Peyer's patch (tissue), 4 donors: ENCODE measurements around the gene G6PC3. TPM values are rescaled to one million over a fixed set of nuclear protein-coding genes. Genes with fewer than 3 reads are reported as not detected.
A peak's percentile ranks its signal among the peaks of the same experiment; 100 is the strongest.

Experiments
- DNase-seq, 3 donors: peaks; one replicate each; pipeline ENCODE4 v3.0.0-alpha.2; 2017 to 2019
- H3K27ac ChIP-seq, 4 donors: fragments of 200-600 bp; sonication (generic); one replicate each; pipeline ENCODE4 v1.5.1; 2016 to 2019
- H3K27me3 ChIP-seq, 2 donors: fragments of 200-600 bp; sonication (generic); one replicate each; pipeline ENCODE4 v1.5.1; 2019
- H3K36me3 ChIP-seq, 3 donors: fragments of 200-600 bp; sonication (generic); one replicate each; pipeline ENCODE4 v1.5.1; 2016 to 2019
- H3K4me1 ChIP-seq, 4 donors: fragments of 200-600 bp; sonication (generic); one replicate each; pipeline ENCODE4 v1.5.1; 2016 to 2019
- H3K4me3 ChIP-seq, 4 donors: fragments of 200-600 bp; sonication (generic); 1 replicate in 3 of 4; 2 replicates in 1 of 4; pipeline ENCODE4 v1.5.1; 2016 to 2019; ENCODE audit warnings: mild to moderate bottlenecking in 1 of 4
- H3K9me3 ChIP-seq, 4 donors: fragments of 200-600 bp; sonication (generic); one replicate each; pipeline ENCODE4 v1.5.1; 2016 to 2019; ENCODE audit warnings: mild to moderate bottlenecking in 1 of 4
- POLR2A ChIP-seq, 2 donors: fragments of 450-650 bp; IDR thresholded peaks; one replicate each; pipeline ENCODE4 v1.5.1; 2017; ENCODE audit warnings: antibody characterized with exemption in 2 of 2, mild to moderate bottlenecking in 2 of 2, moderate library complexity in 2 of 2
- total RNA-seq, 4 donors: library from RNA; depleted of rRNA; stranded (reverse); fragments of >200 nt; gene quantifications; one replicate each; pipeline ENCODE4 v1.1.0, GENCODE V29; 2016
- TF ChIP-seq, protein P1 (sequence below), 6 experiments: fragments of 450-650 bp in 4 of 6; fragments of 200-600 bp in 2 of 6; sonication (generic) in 1 of 6; IDR thresholded peaks; one replicate each; pipeline ENCODE4 v1.5.1; 2017 to 2019; ENCODE audit warnings: antibody characterized with exemption in 6 of 6, mild to moderate bottlenecking in 3 of 6, moderate library complexity in 1 of 6

G6PC3 gene
- total RNA-seq, 4 donors from 2014 or later = 8.3 to 48.9 (median 33.8) TPM

DNA sequence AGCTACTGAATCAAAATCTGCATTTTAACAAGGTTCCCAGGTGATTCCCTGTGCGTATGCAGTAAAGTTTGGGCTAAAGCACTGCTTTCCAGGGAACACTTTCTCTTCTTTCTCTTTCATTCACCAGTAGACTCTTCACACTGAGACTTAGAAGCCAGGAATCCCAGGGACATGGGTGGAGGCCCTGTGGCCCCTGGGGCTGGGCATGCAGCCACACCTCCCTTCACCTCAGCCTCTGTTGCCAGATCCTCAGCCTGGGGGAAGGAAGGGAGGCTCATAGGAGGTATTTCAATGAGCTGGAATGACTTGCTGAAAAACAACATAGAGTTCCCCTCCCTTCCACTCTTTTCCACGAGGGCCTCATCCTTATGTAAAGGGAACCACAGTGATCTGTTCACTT lies 1.2 kb downstream of the G6PC3 start:
- H3K27me3 ChIP-seq = no peaks in the 10 kb centered on the region
- H3K27ac ChIP-seq = peak overlapping the region in 2 of 4 donors; percentile 84 to 91
- H3K4me3 ChIP-seq = peak overlapping the region in 2 of 4 donors; percentile 73 to 77
- peaks cover 3 to 24% (median 12%) of the 10 kb centered on the region in 4 donors for H3K4me1 ChIP-seq
- peaks cover 0 to 28% (median 0%) of the 10 kb centered on the region in 3 donors for H3K36me3 ChIP-seq
- no peaks in the 10 kb centered on the region for H3K9me3 ChIP-seq
- DNase-seq = no peak
- TF ChIP-seq POLR2A (IDR thresholded peaks at IDR 0.05) = no peak
- TF ChIP-seq, protein P1, sequence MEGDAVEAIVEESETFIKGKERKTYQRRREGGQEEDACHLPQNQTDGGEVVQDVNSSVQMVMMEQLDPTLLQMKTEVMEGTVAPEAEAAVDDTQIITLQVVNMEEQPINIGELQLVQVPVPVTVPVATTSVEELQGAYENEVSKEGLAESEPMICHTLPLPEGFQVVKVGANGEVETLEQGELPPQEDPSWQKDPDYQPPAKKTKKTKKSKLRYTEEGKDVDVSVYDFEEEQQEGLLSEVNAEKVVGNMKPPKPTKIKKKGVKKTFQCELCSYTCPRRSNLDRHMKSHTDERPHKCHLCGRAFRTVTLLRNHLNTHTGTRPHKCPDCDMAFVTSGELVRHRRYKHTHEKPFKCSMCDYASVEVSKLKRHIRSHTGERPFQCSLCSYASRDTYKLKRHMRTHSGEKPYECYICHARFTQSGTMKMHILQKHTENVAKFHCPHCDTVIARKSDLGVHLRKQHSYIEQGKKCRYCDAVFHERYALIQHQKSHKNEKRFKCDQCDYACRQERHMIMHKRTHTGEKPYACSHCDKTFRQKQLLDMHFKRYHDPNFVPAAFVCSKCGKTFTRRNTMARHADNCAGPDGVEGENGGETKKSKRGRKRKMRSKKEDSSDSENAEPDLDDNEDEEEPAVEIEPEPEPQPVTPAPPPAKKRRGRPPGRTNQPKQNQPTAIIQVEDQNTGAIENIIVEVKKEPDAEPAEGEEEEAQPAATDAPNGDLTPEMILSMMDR (IDR thresholded peaks at IDR 0.05) = no peak

DNA sequence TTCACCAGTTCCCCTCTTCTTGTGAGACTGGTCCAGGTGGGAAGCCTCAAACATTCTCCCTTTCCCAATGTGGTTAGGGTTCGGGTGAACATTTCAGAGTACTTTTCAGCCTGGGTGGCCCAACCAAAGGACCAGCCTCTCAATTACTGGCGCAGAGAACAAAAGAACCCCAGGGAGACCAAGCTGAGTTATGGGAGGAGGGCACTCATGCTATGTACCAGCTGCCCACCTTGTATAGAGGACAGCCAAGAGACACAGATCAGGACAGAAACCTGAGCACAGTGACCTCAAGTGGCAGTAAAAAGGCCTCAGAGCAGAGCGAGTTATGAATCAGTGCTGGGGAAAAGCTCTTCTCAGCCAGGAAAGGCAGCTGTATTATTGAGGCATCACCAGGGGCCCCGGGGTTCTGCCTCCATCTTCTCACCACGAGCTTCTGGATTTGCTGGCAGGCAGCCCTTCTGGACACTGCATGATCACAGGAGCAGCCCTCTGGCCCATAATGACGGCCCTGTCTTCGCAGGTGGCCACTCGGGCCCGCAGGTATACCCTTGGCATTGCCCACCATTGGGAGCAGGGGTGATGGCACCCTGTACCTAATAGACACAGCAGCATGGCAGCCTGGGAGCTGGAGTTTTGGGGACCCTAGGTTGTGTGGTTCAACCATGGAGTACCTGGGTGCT lies 3.8 kb downstream of the G6PC3 start:
- TF ChIP-seq POLR2A (IDR thresholded peaks at IDR 0.05) = no peak
- TF ChIP-seq, protein P1 (IDR thresholded peaks at IDR 0.05) = no peak
- no peak overlapping the region for H3K27ac ChIP-seq
- no peaks in the 10 kb centered on the region for H3K9me3 ChIP-seq
- DNase-seq = no peak
- peaks cover 0 to 54% (median 0%) of the 10 kb centered on the region in 3 donors for H3K36me3 ChIP-seq
- H3K4me3 ChIP-seq = no peak overlapping the region
- H3K4me1 ChIP-seq = peaks cover 0 to 14% (median 9%) of the 10 kb centered on the region in 4 donors
- no peaks in the 10 kb centered on the region for H3K27me3 ChIP-seq

DNA sequence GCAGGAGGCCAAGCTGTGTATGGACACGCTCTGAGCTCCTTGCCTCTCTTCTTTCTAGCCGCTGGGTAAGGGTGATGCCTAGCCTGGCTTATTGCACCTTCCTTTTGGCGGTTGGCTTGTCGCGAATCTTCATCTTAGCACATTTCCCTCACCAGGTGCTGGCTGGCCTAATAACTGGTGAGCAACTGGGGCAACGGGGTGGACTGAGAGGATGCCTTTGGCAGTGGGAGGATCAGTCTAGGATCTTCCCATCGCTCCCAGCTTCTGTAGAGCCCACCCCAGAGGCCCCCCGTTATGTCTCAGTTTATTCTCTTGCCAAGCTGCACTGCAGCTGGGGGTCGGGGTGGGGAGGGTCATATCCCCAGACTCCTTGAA lies 4.4 kb downstream of the G6PC3 start:
- Histone ChIP-seq H3K9me3 (no peaks in the 10 kb centered on the region), H3K4me1 (peaks cover 0 to 13% (median 9%) of the 10 kb centered on the region in 4 donors), H3K36me3 (peaks cover 0 to 55% (median 0%) of the 10 kb centered on the region in 3 donors), H3K27me3 (no peaks in the 10 kb centered on the region), H3K4me3 (no peak overlapping the region), H3K27ac (no peak overlapping the region)
- no peak for DNase-seq
- TF ChIP-seq, protein P1 (IDR thresholded peaks at IDR 0.05) = no peak
- TF ChIP-seq POLR2A (IDR thresholded peaks at IDR 0.05) = no peak

DNA sequence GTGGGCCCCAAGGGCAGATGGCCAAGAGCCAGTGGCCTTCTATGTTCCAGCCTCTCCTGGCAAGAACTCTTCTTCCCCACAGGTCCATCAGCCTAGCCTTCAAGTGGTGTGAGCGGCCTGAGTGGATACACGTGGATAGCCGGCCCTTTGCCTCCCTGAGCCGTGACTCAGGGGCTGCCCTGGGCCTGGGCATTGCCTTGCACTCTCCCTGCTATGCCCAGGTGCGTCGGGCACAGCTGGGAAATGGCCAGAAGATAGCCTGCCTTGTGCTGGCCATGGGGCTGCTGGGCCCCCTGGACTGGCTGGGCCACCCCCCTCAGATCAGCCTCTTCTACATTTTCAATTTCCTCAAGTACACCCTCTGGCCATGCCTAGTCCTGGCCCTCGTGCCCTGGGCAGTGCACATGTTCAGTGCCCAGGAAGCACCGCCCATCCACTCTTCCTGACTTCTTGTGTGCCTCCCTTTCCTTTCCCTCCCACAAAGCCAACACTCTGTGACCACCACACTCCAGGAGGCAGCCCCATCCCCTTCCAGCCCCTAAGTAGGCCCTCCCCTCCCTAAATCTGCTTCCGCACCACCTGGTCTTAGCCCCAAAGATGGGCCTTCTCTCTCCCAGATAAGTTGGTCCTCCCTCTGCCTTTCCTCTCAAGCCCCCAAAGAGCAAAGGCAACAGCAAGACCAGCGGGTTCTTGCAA lies 5.2 kb downstream of the G6PC3 start:
- H3K27me3 ChIP-seq = no peaks in the 10 kb centered on the region
- H3K27ac ChIP-seq = no peak overlapping the region
- no peak overlapping the region for H3K4me3 ChIP-seq
- TF ChIP-seq POLR2A (IDR thresholded peaks at IDR 0.05) = no peak
- TF ChIP-seq, protein P1 (IDR thresholded peaks at IDR 0.05) = no peak
- peaks cover 0 to 11% (median 8%) of the 10 kb centered on the region in 4 donors for H3K4me1 ChIP-seq
- H3K9me3 ChIP-seq = no peaks in the 10 kb centered on the region
- no peak for DNase-seq
- peaks cover 0 to 55% (median 0%) of the 10 kb centered on the region in 3 donors for H3K36me3 ChIP-seq

DNA sequence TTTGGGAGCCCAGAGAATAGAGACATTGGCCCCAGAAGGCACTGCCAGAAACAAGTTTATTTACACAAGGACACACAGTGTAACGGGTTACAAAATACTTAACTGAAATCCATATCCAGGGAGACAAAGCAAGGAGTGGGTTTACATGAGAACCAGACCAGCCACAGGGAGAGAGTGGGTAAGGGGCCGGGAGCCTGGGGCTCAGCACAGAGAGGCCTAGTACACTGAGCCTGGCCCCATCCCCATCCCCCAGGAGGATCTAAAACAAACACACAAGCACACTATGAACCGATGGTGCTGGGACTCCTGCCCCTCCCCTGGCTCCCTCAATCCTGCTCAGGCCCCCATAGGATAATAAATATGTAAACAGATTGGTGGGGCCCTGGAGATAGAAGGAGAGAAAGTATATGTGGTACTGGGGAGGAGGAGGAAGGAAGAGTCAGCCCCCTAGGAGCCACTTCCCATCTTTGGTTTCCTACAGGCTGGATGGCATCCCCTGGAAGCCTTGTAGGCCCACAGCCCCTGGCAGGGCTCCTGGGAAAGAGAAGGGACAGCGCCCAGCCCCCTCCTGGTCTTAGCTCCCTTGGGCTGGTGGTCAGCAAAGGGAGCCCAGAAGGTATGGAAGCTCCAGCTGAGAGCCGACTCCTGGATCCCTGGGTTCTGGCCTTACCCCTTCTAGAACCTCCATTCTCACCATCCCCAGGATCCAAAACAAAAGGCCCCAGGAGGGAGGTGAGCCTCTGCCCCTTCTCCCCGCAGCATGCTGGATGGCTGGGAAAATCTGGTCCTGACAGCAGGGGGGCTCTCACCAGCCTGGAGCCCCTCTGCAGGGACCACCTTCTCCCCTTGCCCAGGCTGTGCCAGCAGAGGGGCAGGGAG lies 6.4 kb downstream of the G6PC3 start:
- Histone ChIP-seq H3K27ac (no peak overlapping the region), H3K36me3 (peaks cover 0 to 61% (median 0%) of the 10 kb centered on the region in 3 donors), H3K27me3 (no peaks in the 10 kb centered on the region), H3K4me3 (no peak overlapping the region), H3K9me3 (no peaks in the 10 kb centered on the region), H3K4me1 (peaks cover 0 to 2% (median under 1%) of the 10 kb centered on the region in 4 donors)
- DNase-seq = no peak
- no peak for TF ChIP-seq POLR2A (IDR thresholded peaks at IDR 0.05)
- TF ChIP-seq, protein P1 (IDR thresholded peaks at IDR 0.05) = no peak
